ENCODE measurements around the gene TBC1D7.
"Not testable (repeated sequence)": the region's sequence is repeated elsewhere in the genome, so short reads cannot be mapped to it uniquely, and the experiment has no call there.

Gene TBC1D7

GRCh38 chr6:13355999-13356785, 27.9 kb upstream of the TBC1D7 start:
- no peak for DNase-seq (ENCODE audit: low read depth in 2 of 2)

- DNase-seq (ENCODE audit: low read depth in 2 of 2), result no peak
Observed at GRCh38 chr6:13355043-13355945, 27.0 kb upstream of the TBC1D7 start.

GRCh38 chr6:13354331-13355042, 26.1 kb upstream of the TBC1D7 start:
- DNase-seq (ENCODE audit: low read depth in 2 of 2), result no peak

GRCh38 chr6:13352165-13352564, 23.8 kb upstream of the TBC1D7 start:
- no peak for DNase-seq (ENCODE audit: low read depth in 2 of 2)

- no peak for DNase-seq (ENCODE audit: low read depth in 2 of 2)
Observed at GRCh38 chr6:13351271-13351670, 22.9 kb upstream of the TBC1D7 start.

GRCh38 chr6:13349811-13350506, 21.6 kb upstream of the TBC1D7 start:
- no peak for DNase-seq (ENCODE audit: low read depth in 2 of 2)

GRCh38 chr6:13348334-13349113, 20.2 kb upstream of the TBC1D7 start:
- DNase-seq (ENCODE audit: low read depth in 2 of 2), result no peak

- no peak for DNase-seq (ENCODE audit: low read depth in 2 of 2)
Observed at GRCh38 chr6:13346245-13346644, 17.9 kb upstream of the TBC1D7 start.

GRCh38 chr6:13342414-13343019, 14.2 kb upstream of the TBC1D7 start:
- DNase-seq (ENCODE audit: low read depth in 2 of 2), result no peak

- no peak for DNase-seq (ENCODE audit: low read depth in 2 of 2)
Observed at GRCh38 chr6:13339863-13340630, 11.7 kb upstream of the TBC1D7 start.

- no peak for DNase-seq (ENCODE audit: low read depth in 2 of 2)
Observed at GRCh38 chr6:13338038-13338437, 9.7 kb upstream of the TBC1D7 start.

- peak; percentile 51 to 57 for DNase-seq (ENCODE audit: low read depth in 2 of 2)
Observed at GRCh38 chr6:13336553-13336952, 8.2 kb upstream of the TBC1D7 start.

GRCh38 chr6:13334953-13335352, 6.6 kb upstream of the TBC1D7 start:
- no peak for DNase-seq (ENCODE audit: low read depth in 2 of 2)

GRCh38 chr6:13332349-13332706, 4.0 kb upstream of the TBC1D7 start:
- no peak for DNase-seq (ENCODE audit: low read depth in 2 of 2)

- DNase-seq (ENCODE audit: low read depth in 2 of 2), result no peak
Observed at GRCh38 chr6:13331516-13332348, 3.4 kb upstream of the TBC1D7 start.

- DNase-seq (ENCODE audit: low read depth in 2 of 2), result no peak
Observed at GRCh38 chr6:13328875-13329183, 492 bp upstream of the TBC1D7 start.

- DNase-seq (ENCODE audit: low read depth in 2 of 2), result no peak
Observed at GRCh38 chr6:13327691-13328075, 654 bp downstream of the TBC1D7 start.

GRCh38 chr6:13326031-13326586, 2.2 kb downstream of the TBC1D7 start:
- DNase-seq (ENCODE audit: low read depth in 2 of 2), result not testable (repeated sequence)

Data from activated CD8-positive, alpha-beta memory T cell treated with anti-CD3 and anti-CD28 coated beads for 4 hours (primary cell).